WTC11 (cell line): Measurements from ENCODE around the gene GPR156. TPM values are rescaled to one million over a fixed set of nuclear protein-coding genes. Genes with fewer than 3 reads are reported as not detected.
"Not testable (repeated sequence)": the region's sequence is repeated elsewhere in the genome, so short reads cannot be mapped to it uniquely, and the experiment has no call there.

Experiments
- ATAC-seq: fragments of 200-7000 bp; cut with Tn5 transposase; 2 replicates; pipeline ENCODE4 v1.10.0; 2021; ENCODE audit warnings: mild to moderate bottlenecking, moderate library complexity
- CTCF ChIA-PET: fragments of 300-600 bp; sonication (Branson Sonifier 250); formaldehyde crosslinking; loops from one replicate; lab custom pipeline; 2021; ENCODE audit warnings: antibody characterized with exemption; lab: Charles Lee
- POLR2A ChIA-PET: fragments of 350-600 bp; sonication (Branson Sonifier 250); formaldehyde crosslinking; loops from one replicate; lab custom pipeline; 2021; ENCODE audit warnings: antibody characterized with exemption; lab: Charles Lee
- DNase-seq: peaks from one replicate; pipeline ENCODE4 v3.0.0; 2021; ENCODE audit warnings: low spot score
- H3K27ac Mint-ChIP-seq: 2 replicates; pipeline ENCODE4 v1.8.0; 2021; ENCODE audit warnings: mixed read lengths
- H3K27me3 Mint-ChIP-seq: 2 replicates; pipeline ENCODE4 v1.8.0; 2021; ENCODE audit warnings: low read depth, mild to moderate bottlenecking, moderate library complexity, mixed read lengths
- H3K36me3 Mint-ChIP-seq: 2 replicates; pipeline ENCODE4 v1.8.0; 2021; ENCODE audit warnings: mixed read lengths
- H3K4me1 Mint-ChIP-seq: 2 replicates; pipeline ENCODE4 v1.8.0; 2022; ENCODE audit warnings: mixed read lengths
- H3K4me3 Mint-ChIP-seq: 2 replicates; pipeline ENCODE4 v1.8.0; 2021; ENCODE audit warnings: mild to moderate bottlenecking, moderate library complexity, mixed read lengths
- H3K9me3 Mint-ChIP-seq: 2 replicates; pipeline ENCODE4 v1.8.0; 2021; ENCODE audit warnings: mixed read lengths
- ESRRA ChIP-seq: sonication (generic); formaldehyde crosslinking; IDR thresholded peaks from 2 replicates; pipeline ENCODE4 v1.8.1; 2022; ENCODE audit warnings: mild to moderate bottlenecking, missing genetic modification reagents, borderline replicate concordance
- GABPB1 ChIP-seq: sonication (generic); formaldehyde crosslinking; IDR thresholded peaks from 2 replicates; pipeline ENCODE4 v1.8.1; 2023; ENCODE audit warnings: mild to moderate bottlenecking, missing genetic modification reagents
- GRHL2 ChIP-seq: fragments of 250-450 bp; sonication (Bioruptor Pico); IDR thresholded peaks from 2 replicates; pipeline ENCODE4 v1.8.0; 2022; ENCODE audit warnings: mild to moderate bottlenecking, moderate library complexity; ENCODE audit not compliant: insufficient replicate concordance, severe bottlenecking
- HMGA2 ChIP-seq: fragments of 250-450 bp; sonication (Bioruptor Pico); IDR thresholded peaks from 2 replicates; pipeline ENCODE4 v1.4.0; 2021; ENCODE audit warnings: mild to moderate bottlenecking, moderate library complexity
- JAZF1 ChIP-seq: fragments of 250-450 bp; sonication (Bioruptor Pico); IDR thresholded peaks from 2 replicates; pipeline ENCODE4 v1.9.0; 2021; ENCODE audit warnings: moderate library complexity, mild to moderate bottlenecking, inconsistent platforms
- RORB ChIP-seq: fragments of 250-450 bp; sonication (Bioruptor Pico); IDR thresholded peaks from 2 replicates; pipeline ENCODE4 v1.9.0; 2021; ENCODE audit warnings: mild to moderate bottlenecking
- TEAD1 ChIP-seq: sonication (generic); formaldehyde crosslinking; IDR thresholded peaks from 2 replicates; pipeline ENCODE4 v1.8.0; 2022; ENCODE audit warnings: mild to moderate bottlenecking, missing genetic modification reagents
- TEAD4 ChIP-seq: sonication (generic); formaldehyde crosslinking; IDR thresholded peaks from 2 replicates; pipeline ENCODE4 v1.8.0; 2022; ENCODE audit warnings: mild to moderate bottlenecking, missing genetic modification reagents
- ZNF263 ChIP-seq: sonication (generic); formaldehyde crosslinking; IDR thresholded peaks from 2 replicates; pipeline ENCODE4 v1.8.1; 2022; ENCODE audit warnings: low read depth, mild to moderate bottlenecking, moderate library complexity, missing genetic modification reagents
- ZNF396 ChIP-seq: fragments of 250-450 bp; sonication (Bioruptor Pico); IDR thresholded peaks from 2 replicates; pipeline ENCODE4 v1.8.0; 2021; ENCODE audit warnings: mild to moderate bottlenecking, moderate library complexity, borderline replicate concordance
- total RNA-seq: library from RNA; stranded (reverse); gene quantifications from 3 replicates; pipeline ENCODE4 v1.2.3, GENCODE V29; 2021
- TF ChIP-seq, protein P1 (sequence below): fragments of 250-450 bp; sonication (Bioruptor Pico); IDR thresholded peaks from 2 replicates; pipeline ENCODE4 v1.8.0; 2021; ENCODE audit warnings: mild to moderate bottlenecking
- TF ChIP-seq, protein P2 (sequence below): sonication (generic); formaldehyde crosslinking; IDR thresholded peaks from 2 replicates; pipeline ENCODE4 v1.8.1; 2023; ENCODE audit warnings: mild to moderate bottlenecking, missing genetic modification reagents, moderate library complexity
- TF ChIP-seq, protein P3 (sequence below): sonication (generic); formaldehyde crosslinking; IDR thresholded peaks from 2 replicates; pipeline ENCODE4 v1.8.0; 2022; ENCODE audit warnings: mild to moderate bottlenecking, missing genetic modification reagents
- TF ChIP-seq, protein P4 (sequence below): sonication (generic); formaldehyde crosslinking; conservative IDR thresholded peaks from 2 replicates; pipeline ENCODE4 v1.8.1; 2023; ENCODE audit warnings: mild to moderate bottlenecking, low read depth, missing genetic modification reagents, moderate library complexity
- TF ChIP-seq, protein P5 (sequence below): sonication (generic); formaldehyde crosslinking; IDR thresholded peaks from 2 replicates; pipeline ENCODE4 v1.8.0; 2022; ENCODE audit warnings: mild to moderate bottlenecking, missing genetic modification reagents
- TF ChIP-seq, protein P6 (sequence below): fragments of 250-450 bp; sonication (Bioruptor Pico); conservative IDR thresholded peaks from 2 replicates; pipeline ENCODE4 v1.9.0; 2021; ENCODE audit warnings: mild to moderate bottlenecking
- TF ChIP-seq, protein P7 (sequence below): sonication (generic); formaldehyde crosslinking; IDR thresholded peaks from 2 replicates; pipeline ENCODE4 v1.8.1; 2022; ENCODE audit warnings: missing genetic modification reagents, borderline replicate concordance
- TF ChIP-seq, protein P8 (sequence below): sonication (generic); formaldehyde crosslinking; IDR thresholded peaks from 2 replicates; pipeline ENCODE4 v1.8.1; 2023; ENCODE audit warnings: mild to moderate bottlenecking, missing genetic modification reagents, moderate library complexity

Gene GPR156
- total RNA-seq, 1 experiment from 2014 or later = 0.72 TPM

DNA sequence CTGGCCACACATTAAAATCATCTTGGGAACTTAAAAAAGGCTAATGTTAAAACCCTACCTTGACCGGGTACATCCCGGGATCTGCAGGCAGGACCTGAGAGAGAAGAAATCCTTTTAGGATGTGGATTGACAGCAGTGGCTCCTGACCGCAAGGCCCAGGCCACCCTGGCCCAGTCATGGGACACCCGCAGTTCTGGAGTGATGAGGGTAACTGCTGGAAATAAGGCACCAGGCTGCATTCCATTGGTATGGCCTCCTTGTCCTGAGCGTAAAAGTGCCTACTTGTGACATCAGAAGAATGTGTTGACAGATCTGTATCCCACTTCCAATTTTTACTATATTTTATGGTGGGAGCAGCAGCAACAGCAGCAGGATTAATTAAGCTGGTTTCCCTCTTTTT, 127.3 kb downstream of the GPR156 start (continued):
- TF ChIP-seq ZNF263 (CRISPR knock-in tag) = no peak
- TF ChIP-seq HMGA2 = no peak

DNA sequence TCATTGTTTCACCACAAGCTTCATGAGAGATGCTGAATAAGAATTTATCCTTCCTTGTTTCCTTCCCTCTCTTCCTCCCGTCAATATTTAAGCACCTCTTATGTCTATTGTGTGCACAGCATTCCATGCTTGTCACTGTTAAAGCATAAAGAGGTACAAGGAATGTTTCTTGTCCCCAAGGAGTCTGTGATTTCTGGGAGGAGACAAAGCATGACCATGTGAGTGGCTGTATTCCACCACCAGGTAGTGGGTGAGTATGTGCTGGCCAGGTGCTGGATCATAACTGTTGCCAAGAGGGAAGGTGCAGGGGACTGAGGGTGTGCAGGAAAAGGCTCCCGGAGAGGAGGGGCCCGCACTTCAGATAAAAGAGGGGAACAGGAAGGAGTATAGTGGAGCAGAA, 127.9 kb downstream of the GPR156 start:
- TF ChIP-seq, protein P1, sequence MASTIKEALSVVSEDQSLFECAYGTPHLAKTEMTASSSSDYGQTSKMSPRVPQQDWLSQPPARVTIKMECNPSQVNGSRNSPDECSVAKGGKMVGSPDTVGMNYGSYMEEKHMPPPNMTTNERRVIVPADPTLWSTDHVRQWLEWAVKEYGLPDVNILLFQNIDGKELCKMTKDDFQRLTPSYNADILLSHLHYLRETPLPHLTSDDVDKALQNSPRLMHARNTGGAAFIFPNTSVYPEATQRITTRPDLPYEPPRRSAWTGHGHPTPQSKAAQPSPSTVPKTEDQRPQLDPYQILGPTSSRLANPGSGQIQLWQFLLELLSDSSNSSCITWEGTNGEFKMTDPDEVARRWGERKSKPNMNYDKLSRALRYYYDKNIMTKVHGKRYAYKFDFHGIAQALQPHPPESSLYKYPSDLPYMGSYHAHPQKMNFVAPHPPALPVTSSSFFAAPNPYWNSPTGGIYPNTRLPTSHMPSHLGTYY = no peak
- TF ChIP-seq ESRRA (CRISPR knock-in tag) = no peak
- TF ChIP-seq, protein P2, sequence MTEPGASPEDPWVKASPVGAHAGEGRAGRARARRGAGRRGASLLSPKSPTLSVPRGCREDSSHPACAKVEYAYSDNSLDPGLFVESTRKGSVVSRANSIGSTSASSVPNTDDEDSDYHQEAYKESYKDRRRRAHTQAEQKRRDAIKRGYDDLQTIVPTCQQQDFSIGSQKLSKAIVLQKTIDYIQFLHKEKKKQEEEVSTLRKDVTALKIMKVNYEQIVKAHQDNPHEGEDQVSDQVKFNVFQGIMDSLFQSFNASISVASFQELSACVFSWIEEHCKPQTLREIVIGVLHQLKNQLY (CRISPR knock-in tag) = no peak
- TF ChIP-seq, protein P3, sequence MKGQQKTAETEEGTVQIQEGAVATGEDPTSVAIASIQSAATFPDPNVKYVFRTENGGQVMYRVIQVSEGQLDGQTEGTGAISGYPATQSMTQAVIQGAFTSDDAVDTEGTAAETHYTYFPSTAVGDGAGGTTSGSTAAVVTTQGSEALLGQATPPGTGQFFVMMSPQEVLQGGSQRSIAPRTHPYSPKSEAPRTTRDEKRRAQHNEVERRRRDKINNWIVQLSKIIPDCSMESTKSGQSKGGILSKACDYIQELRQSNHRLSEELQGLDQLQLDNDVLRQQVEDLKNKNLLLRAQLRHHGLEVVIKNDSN (CRISPR knock-in tag) = no peak
- no peak for TF ChIP-seq JAZF1
- no peak for TF ChIP-seq ZNF396
- no peak for TF ChIP-seq TEAD4 (CRISPR knock-in tag)
- TF ChIP-seq, protein P4, sequence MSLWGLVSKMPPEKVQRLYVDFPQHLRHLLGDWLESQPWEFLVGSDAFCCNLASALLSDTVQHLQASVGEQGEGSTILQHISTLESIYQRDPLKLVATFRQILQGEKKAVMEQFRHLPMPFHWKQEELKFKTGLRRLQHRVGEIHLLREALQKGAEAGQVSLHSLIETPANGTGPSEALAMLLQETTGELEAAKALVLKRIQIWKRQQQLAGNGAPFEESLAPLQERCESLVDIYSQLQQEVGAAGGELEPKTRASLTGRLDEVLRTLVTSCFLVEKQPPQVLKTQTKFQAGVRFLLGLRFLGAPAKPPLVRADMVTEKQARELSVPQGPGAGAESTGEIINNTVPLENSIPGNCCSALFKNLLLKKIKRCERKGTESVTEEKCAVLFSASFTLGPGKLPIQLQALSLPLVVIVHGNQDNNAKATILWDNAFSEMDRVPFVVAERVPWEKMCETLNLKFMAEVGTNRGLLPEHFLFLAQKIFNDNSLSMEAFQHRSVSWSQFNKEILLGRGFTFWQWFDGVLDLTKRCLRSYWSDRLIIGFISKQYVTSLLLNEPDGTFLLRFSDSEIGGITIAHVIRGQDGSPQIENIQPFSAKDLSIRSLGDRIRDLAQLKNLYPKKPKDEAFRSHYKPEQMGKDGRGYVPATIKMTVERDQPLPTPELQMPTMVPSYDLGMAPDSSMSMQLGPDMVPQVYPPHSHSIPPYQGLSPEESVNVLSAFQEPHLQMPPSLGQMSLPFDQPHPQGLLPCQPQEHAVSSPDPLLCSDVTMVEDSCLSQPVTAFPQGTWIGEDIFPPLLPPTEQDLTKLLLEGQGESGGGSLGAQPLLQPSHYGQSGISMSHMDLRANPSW (CRISPR knock-in tag) = no peak
- TF ChIP-seq GRHL2 (CRISPR knock-in tag) = no peak
- TF ChIP-seq, protein P5, sequence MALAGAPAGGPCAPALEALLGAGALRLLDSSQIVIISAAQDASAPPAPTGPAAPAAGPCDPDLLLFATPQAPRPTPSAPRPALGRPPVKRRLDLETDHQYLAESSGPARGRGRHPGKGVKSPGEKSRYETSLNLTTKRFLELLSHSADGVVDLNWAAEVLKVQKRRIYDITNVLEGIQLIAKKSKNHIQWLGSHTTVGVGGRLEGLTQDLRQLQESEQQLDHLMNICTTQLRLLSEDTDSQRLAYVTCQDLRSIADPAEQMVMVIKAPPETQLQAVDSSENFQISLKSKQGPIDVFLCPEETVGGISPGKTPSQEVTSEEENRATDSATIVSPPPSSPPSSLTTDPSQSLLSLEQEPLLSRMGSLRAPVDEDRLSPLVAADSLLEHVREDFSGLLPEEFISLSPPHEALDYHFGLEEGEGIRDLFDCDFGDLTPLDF (CRISPR knock-in tag) = no peak
- no peak for TF ChIP-seq RORB
- H3K4me1 Mint-ChIP-seq = no peaks in the 10 kb centered on the region
- CTCF ChIA-PET = no interaction called here
- H3K4me3 Mint-ChIP-seq = no peak overlapping the region
- POLR2A ChIA-PET = no interaction called here
- peaks cover 27% of the 10 kb centered on the region for H3K36me3 Mint-ChIP-seq
- no peak overlapping the region for H3K27ac Mint-ChIP-seq
- no peak for ATAC-seq
- H3K27me3 Mint-ChIP-seq = peaks cover 7% of the 10 kb centered on the region
- peaks cover 45% of the 10 kb centered on the region for H3K9me3 Mint-ChIP-seq
- no peak for DNase-seq

DNA sequence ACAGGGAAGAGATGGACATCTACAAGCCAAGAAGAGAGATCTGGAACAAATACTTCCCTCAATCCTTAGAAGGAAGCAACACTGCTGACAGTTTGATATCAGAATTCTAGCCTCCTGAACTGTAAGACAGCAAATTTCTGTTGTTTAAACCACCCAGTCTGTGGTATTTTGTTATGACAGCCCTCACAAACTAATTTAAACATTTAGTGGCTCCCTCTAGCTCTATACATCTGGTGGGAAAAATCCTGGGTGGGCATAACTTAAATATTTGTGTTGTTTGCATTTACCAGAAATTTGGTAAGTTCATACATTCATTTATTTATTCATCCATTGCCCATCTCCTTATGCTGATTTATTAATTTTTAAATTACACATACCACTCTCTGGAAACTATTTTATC, 128.3 kb downstream of the GPR156 start:
- Mint-ChIP-seq H3K27me3 (peaks cover 7% of the 10 kb centered on the region), H3K27ac (no peak overlapping the region), H3K4me1 (no peaks in the 10 kb centered on the region), H3K9me3 (peaks cover 45% of the 10 kb centered on the region), H3K36me3 (peaks cover 27% of the 10 kb centered on the region), H3K4me3 (no peak overlapping the region)
- ATAC-seq (no peak), DNase-seq (no peak)
- ChIA-PET POLR2A (no interaction called here), CTCF (no interaction called here)
- TF ChIP-seq TEAD1 (CRISPR knock-in tag) (no peak), GABPB1 (CRISPR knock-in tag) (no peak), ESRRA (CRISPR knock-in tag) (no peak)
- TF ChIP-seq, protein P2 (CRISPR knock-in tag) = no peak
- TF ChIP-seq, protein P6, sequence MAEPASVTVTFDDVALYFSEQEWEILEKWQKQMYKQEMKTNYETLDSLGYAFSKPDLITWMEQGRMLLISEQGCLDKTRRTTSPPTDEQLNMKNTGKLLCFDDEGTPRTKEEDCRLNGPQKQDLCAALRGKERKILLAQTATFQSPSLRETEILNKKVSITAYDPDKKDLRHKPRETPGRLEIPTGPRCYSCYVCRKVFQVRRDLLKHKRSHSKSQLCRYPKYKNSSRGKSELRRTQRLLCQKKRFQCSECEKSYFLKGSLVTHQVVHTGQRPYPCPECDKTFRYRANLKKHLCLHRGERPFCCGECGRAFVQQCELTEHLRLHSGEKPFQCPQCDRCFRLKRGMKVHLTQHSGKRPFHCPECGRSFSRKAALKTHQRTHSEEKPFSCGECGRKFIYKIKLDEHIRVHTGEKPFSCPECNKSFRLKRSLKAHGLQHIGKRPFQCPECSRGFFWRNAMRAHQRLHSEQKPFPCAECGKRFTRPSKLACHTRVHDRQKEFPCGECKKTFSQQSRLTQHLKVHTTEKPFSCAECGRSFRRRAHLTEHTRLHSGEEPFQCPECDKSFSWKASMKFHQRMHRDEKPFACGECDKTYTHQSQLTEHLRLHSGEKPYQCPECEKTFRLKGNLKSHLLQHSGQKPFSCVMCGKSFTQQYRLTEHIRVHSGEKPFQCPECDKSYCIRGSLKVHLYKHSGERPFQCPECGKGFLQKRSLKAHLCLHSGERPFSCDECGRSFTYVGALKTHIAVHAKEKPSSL = no peak
- TF ChIP-seq, protein P7, sequence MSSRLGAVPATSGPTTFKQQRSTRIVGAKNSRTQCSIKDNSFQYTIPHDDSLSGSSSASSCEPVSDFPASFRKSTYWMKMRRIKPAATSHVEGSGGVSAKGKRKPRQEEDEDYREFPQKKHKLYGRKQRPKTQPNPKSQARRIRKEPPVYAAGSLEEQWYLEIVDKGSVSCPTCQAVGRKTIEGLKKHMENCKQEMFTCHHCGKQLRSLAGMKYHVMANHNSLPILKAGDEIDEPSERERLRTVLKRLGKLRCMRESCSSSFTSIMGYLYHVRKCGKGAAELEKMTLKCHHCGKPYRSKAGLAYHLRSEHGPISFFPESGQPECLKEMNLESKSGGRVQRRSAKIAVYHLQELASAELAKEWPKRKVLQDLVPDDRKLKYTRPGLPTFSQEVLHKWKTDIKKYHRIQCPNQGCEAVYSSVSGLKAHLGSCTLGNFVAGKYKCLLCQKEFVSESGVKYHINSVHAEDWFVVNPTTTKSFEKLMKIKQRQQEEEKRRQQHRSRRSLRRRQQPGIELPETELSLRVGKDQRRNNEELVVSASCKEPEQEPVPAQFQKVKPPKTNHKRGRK (CRISPR knock-in tag) = no peak
- TF ChIP-seq, protein P8, sequence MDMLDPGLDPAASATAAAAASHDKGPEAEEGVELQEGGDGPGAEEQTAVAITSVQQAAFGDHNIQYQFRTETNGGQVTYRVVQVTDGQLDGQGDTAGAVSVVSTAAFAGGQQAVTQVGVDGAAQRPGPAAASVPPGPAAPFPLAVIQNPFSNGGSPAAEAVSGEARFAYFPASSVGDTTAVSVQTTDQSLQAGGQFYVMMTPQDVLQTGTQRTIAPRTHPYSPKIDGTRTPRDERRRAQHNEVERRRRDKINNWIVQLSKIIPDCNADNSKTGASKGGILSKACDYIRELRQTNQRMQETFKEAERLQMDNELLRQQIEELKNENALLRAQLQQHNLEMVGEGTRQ (CRISPR knock-in tag) = no peak

DNA sequence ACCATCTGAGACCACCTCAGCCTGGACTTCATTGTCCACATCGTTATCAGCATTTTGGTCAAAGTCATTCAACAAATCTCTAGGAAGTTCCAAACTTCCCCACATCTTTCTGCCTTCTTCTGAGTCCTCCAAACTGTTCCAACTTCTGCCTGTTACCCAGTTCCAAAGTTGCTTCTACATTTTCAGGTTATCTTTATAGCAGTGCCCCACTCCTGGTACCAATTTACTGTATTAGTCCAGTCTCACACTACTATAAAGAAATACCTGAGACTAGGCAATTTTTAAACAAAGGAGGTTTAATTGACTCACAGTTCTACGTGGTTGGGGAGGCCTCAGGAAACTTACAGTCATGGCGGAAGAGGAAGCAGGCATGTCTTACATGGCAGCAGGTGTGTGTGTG, 129.3 kb downstream of the GPR156 start:
- H3K27me3 Mint-ChIP-seq, H3K27ac Mint-ChIP-seq, POLR2A ChIA-PET, ATAC-seq, DNase-seq, CTCF ChIA-PET, H3K4me3 Mint-ChIP-seq, H3K4me1 Mint-ChIP-seq: not testable (repeated sequence)
- Mint-ChIP-seq H3K36me3 (peaks cover 27% of the 10 kb centered on the region), H3K9me3 (peaks cover 45% of the 10 kb centered on the region)
